Measurements from ENCODE around the gene CORIN. TPM values are rescaled to one million over a fixed set of nuclear protein-coding genes. Genes with fewer than 3 reads are reported as not detected.
"Not testable (repeated sequence)": the region's sequence is repeated elsewhere in the genome, so short reads cannot be mapped to it uniquely, and the experiment has no call there.

Gene CORIN
- total RNA-seq, 2 experiments from 2014 or later: not detected

DNA sequence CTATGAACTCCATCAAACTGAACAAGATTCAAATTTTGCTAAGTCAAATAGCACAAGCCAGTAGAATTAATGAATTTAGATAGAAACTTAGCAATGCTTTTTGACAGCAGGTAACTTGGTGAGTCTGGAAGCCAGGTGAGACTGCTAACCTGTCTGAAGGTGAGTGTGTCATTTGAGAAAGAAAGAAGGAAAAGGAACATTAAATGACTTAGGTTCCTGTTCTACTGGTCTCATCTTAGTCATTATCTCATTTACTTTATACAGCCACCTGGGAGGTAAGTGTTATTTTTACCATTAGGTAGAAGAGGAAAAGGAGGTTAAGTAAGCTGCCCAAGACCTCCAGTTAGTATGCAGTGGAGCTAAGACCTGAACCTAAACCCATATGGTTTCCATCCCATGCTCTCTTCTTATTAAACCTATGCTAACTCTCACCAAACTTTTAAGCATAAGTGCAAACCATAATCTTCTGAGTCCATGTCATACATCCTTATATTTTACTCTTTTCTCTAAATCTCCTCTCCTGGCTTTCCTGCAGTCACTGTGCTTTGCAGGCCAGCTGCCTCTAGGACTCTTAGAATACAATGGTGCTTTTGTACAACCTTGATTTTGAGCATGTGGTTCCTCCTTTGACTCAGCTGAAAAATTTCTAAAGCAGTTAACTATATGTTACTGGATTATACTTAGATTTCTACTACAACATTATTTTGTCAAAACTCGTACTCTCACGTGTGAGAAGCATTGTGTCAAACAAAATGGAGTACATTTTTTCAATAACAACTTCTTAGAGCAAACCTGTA lies 284.3 kb downstream of the CORIN start:
- Mint-ChIP-seq H3K4me1 (no peaks in the 10 kb centered on the region), H3K27ac (no peak overlapping the region), H3K36me3 (peaks cover 11% of the 10 kb centered on the region), H3K9me3 (no peaks in the 10 kb centered on the region), H3K27me3 (no peaks in the 10 kb centered on the region), H3K4me3 (no peak overlapping the region)
- DNase-seq: no peak

GRCh38 chr4:47551682-47552081 lies 286.2 kb downstream of the CORIN start:
- Mint-ChIP-seq H3K27ac (no peak overlapping the region), H3K4me3 (no peak overlapping the region), H3K4me1 (no peaks in the 10 kb centered on the region), H3K36me3 (peaks cover 18% of the 10 kb centered on the region), H3K9me3 (no peaks in the 10 kb centered on the region), H3K27me3 (no peaks in the 10 kb centered on the region)
- DNase-seq: no peak

DNA sequence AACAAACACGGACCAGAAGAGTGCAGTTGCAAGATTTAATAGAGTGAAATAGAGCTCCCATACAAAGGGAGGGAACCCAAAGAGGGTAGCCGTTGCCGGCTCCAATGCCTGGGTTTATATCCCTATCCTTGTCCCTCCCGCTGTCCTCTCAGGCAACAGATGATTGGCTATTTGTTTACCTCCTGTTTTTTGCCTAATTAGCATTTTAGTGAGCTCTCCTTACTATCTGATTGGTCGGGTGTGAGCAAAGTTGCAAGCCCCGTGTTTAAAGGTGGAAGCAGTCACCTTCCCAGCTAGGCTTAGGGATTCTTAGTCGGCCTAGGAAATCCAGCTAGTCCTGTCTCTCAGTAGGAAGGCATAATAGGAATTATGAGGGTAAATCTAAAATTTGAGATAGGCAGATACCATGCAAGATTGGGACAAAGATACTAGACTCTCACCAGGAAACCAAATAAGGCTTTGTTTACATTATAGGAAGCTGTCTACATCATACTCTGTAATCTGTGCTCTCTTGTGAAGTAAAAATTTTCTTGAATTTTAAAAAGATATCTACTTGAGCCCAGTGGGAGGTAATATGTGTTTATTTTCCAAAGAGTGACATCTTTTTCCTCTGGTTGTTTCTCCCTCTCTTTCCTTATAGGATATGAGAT lies 286.8 kb downstream of the CORIN start:
- H3K4me1 Mint-ChIP-seq: no peaks in the 10 kb centered on the region
- H3K4me3 Mint-ChIP-seq: no peak overlapping the region
- no peak for DNase-seq
- no peak overlapping the region for H3K27ac Mint-ChIP-seq
- no peaks in the 10 kb centered on the region for H3K9me3 Mint-ChIP-seq
- no peaks in the 10 kb centered on the region for H3K27me3 Mint-ChIP-seq
- H3K36me3 Mint-ChIP-seq: peaks cover 22% of the 10 kb centered on the region

DNA sequence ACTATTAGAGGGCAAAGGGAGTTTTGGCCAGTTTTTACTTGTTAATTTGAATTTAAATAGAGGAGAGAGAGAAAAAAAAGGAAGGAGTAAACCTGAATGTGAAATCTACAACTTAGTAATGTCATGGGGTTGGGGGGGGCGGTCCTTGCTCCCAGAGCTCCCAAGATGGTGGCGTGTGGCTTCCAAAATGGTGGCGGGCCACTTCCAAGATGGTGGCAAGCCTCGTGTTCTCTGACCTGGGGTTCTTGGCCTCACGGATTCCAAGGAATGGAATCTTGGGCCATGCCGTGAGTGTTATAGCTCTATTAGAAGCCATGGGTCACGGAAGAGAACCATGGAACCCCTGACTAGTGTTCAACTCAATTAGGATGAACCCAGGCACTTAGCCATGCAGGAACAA lies 287.5 kb downstream of the CORIN start:
- peaks cover 26% of the 10 kb centered on the region for H3K36me3 Mint-ChIP-seq
- H3K27me3 Mint-ChIP-seq, H3K4me1 Mint-ChIP-seq, H3K4me3 Mint-ChIP-seq, H3K9me3 Mint-ChIP-seq, DNase-seq, H3K27ac Mint-ChIP-seq: not testable (repeated sequence)

Other genes starting within 250 kb of the CORIN start
- gene NFXL1, start 76.5 kb upstream of the CORIN start, total RNA-seq: 10 to 100 TPM; 13.2 to 14.4 TPM
- under 1 TPM; 0.34 to 0.64 TPM for gene CNGA1, start 178.6 kb upstream of the CORIN start, total RNA-seq
- 1 to 10 TPM; 1.8 to 2.9 TPM for gene NIPAL1, start 178.7 kb upstream of the CORIN start, total RNA-seq